Endothelial cell of umbilical vein (primary cell): ENCODE data around the gene NCKAP5. TPM values are rescaled to one million over a fixed set of nuclear protein-coding genes. Genes with fewer than 3 reads are reported as not detected.

Experiments
- BruUV-seq: library from RNA; stranded (reverse); fragments of 400-500 nt; replicated peaks from 2 replicates; lab custom pipeline; 2021; lab: Mats Ljungman, UMichigan
- CTCF ChIA-PET: fragments of 300-600, 350-600 bp; sonication (Branson Sonifier 250); formaldehyde crosslinking; loops from one replicate; lab custom pipeline; 2021; ENCODE audit warnings: antibody characterized with exemption, inconsistent platforms; lab: Charles Lee
- POLR2A ChIA-PET: fragments of 300-600, 350-600 bp; sonication (Branson Sonifier 250); formaldehyde crosslinking; loops from one replicate; lab custom pipeline; 2021; ENCODE audit warnings: antibody characterized with exemption, inconsistent platforms; lab: Charles Lee
- DNase-seq: peaks from one replicate; pipeline ENCODE4 v3.0.0-alpha.2; 2011; ENCODE audit warnings: low read depth, low spot score
- FAIRE-seq: peaks from 2 replicates; lab custom pipeline; 2011; peaks lifted over from hg19 to GRCh38; lab: Jason Lieb, UNC
- H2AFZ ChIP-seq: 2 replicates; pipeline ENCODE4 v1.6.0; 2012; ENCODE audit warnings: low read depth, low read length, control low read depth, inconsistent platforms
- H3K27ac ChIP-seq: 2 replicates; pipeline ENCODE4 v1.5.1; 2011; ENCODE audit warnings: low read depth, mild to moderate bottlenecking, control low read depth, low read length, moderate library complexity; ENCODE audit not compliant: insufficient read depth
- H3K27me3 ChIP-seq, 2 experiments: 2 replicates each; pipeline versions ENCODE4 v1.6.0 to v1.6.1; 2011; ENCODE audit warnings: low read length in 2 of 2, mixed read lengths in 1 of 2; ENCODE audit not compliant: control insufficient read depth in 2 of 2, insufficient read depth in 2 of 2
- H3K36me3 ChIP-seq, 2 experiments: 2 replicates in 1 of 2; 3 replicates in 1 of 2; pipeline ENCODE4 v1.5.1; 2011; ENCODE audit warnings: low read length in 2 of 2, mild to moderate bottlenecking in 1 of 2, moderate library complexity in 1 of 2; ENCODE audit not compliant: control insufficient read depth in 2 of 2, insufficient read depth in 2 of 2; ENCODE audit errors: extremely low read depth in 1 of 2
- H3K4me1 ChIP-seq: 3 replicates; pipeline ENCODE4 v1.5.1; 2011; ENCODE audit warnings: mild to moderate bottlenecking, low read length; ENCODE audit not compliant: control insufficient read depth, insufficient read depth; ENCODE audit errors: extremely low read depth
- H3K4me2 ChIP-seq: 2 replicates; pipeline ENCODE4 v1.6.1; 2011; ENCODE audit warnings: low read length, control low read depth, mixed read lengths; ENCODE audit not compliant: insufficient read depth
- H3K4me3 ChIP-seq, 3 experiments: fragments of 200-600 bp in 1 of 3; sonication (generic), shearing (Covaris generic) in 1 of 3; replicated peaks in 1 of 3; 2 replicates each; pipeline ENCODE4 v1.5.1; 2011 to 2016; ENCODE audit warnings: control low read depth in 3 of 3, low read length in 3 of 3, mild to moderate bottlenecking in 2 of 3, inconsistent platforms in 1 of 3, low read depth in 1 of 3, moderate library complexity in 1 of 3; ENCODE audit not compliant: insufficient read depth in 1 of 3
- H3K79me2 ChIP-seq: 2 replicates; pipeline ENCODE4 v1.6.0; 2012; ENCODE audit warnings: low read length, inconsistent platforms; ENCODE audit not compliant: control insufficient read depth, insufficient read depth
- H3K9ac ChIP-seq: replicated peaks from 2 replicates; pipeline ENCODE3; 2011; ENCODE audit warnings: low read length, control low read depth; ENCODE audit not compliant: insufficient read depth; ENCODE audit errors: extremely low read depth
- H3K9me1 ChIP-seq: replicated peaks from 3 replicates; pipeline ENCODE4 v1.6.0; 2011; ENCODE audit warnings: mild to moderate bottlenecking, low read length; ENCODE audit not compliant: control insufficient read depth, insufficient read depth; ENCODE audit errors: extremely low read depth
- H3K9me3 ChIP-seq: replicated peaks from 2 replicates; pipeline ENCODE4 v1.5.1; 2012; ENCODE audit warnings: low read length, inconsistent platforms; ENCODE audit not compliant: control insufficient read depth, insufficient read depth
- H4K20me1 ChIP-seq: replicated peaks from 2 replicates; pipeline ENCODE3; 2011; ENCODE audit warnings: mild to moderate bottlenecking, low read length; ENCODE audit not compliant: control insufficient read depth, insufficient read depth; ENCODE audit errors: extremely low read depth
- EZH2 ChIP-seq: IDR thresholded peaks from 2 replicates; pipeline ENCODE4 v1.6.1; 2012; ENCODE audit warnings: borderline replicate concordance, low read depth, mild to moderate bottlenecking, moderate library complexity, low read length, inconsistent platforms; ENCODE audit not compliant: severe bottlenecking
- FOS ChIP-seq: IDR thresholded peaks from 2 replicates; pipeline ENCODE4 v1.6.1; 2011; ENCODE audit warnings: mild to moderate bottlenecking, low read length, moderate library complexity, borderline replicate concordance; ENCODE audit not compliant: insufficient read depth
- GATA2 ChIP-seq: IDR thresholded peaks from 2 replicates; pipeline ENCODE4 v1.7.0; 2011; ENCODE audit warnings: low read depth, mild to moderate bottlenecking, moderate library complexity, mixed read lengths, low read length; ENCODE audit not compliant: insufficient read length, insufficient read depth
- JUN ChIP-seq: IDR thresholded peaks from 2 replicates; pipeline ENCODE4 v1.6.1; 2011; ENCODE audit warnings: borderline replicate concordance, low read depth; ENCODE audit not compliant: insufficient read length, insufficient read depth
- POLR2A ChIP-seq: IDR thresholded peaks from 2 replicates; pipeline ENCODE4 v1.6.1; 2012; ENCODE audit warnings: low read depth, mild to moderate bottlenecking, control low read depth, low read length
- POLR2AphosphoS5 ChIP-seq: IDR thresholded peaks from 2 replicates; pipeline ENCODE4 v1.6.1; 2012; ENCODE audit warnings: low read depth, mild to moderate bottlenecking, control low read depth, low read length, moderate library complexity; ENCODE audit not compliant: insufficient read depth
- dilution Hi-C: fragments of 300-500 bp; cut with MboI; formaldehyde crosslinking; loops from one replicate; pipeline ENCODE4 v1.15.0; 2019; ENCODE audit warnings: low sequenced_read_pairs; ENCODE audit not compliant: extremely low pct_ligation_motif_present
- intact Hi-C: fragments of 100-400 bp; cut with micrococcal nuclease; formaldehyde crosslinking; loops from one replicate; pipeline ENCODE4 v1.10.0; 2022
- polyA plus RNA-seq, 4 experiments: library from polyadenylated mRNA; depleted of rRNA in 3 of 4; stranded (reverse) in 3 of 4; unstranded in 1 of 4; fragments of >200 nt; gene quantifications; 2 replicates each; pipeline versions ENCODE4 v1.2.1 to v1.2.3, GENCODE V29; 2011 to 2012; ENCODE audit warnings: missing spikeins in 1 of 4
- total RNA-seq: library from RNA; stranded (reverse); gene quantifications from 2 replicates; pipeline ENCODE4 v1.2.3, GENCODE V29; 2021

Gene NCKAP5
- total and polyA plus RNA-seq, 2 donors (not counting 3 experiments of a cell fraction or from before 2014, with no cell fraction given): 0.47 to 3.3 TPM

DNA sequence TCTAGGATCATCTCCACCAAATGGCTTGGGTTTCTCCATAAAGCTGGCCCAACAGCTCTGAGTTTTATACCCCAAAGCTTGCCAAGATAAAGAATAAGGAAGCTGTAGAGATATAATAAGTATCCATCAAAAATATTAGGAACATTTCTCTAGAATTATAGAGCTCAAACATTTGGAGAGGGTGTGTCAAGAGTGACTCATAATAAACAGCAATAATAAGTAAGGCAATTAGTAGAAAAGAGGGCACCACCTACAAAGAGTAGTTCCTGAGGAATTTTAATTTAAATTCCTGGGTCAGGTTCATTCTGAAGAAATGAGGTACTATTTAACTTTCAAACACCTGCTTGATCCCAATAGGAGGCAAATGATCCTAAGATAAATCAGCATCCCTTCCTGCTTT is 41.4 kb upstream of the NCKAP5 start:
- TF ChIP-seq FOS (no peak), GATA2 (no peak), POLR2A (no peak), EZH2 (no peak), JUN (peak; percentile 4), POLR2AphosphoS5 (no peak)
- no TSS peak for BruUV-seq
- Histone ChIP-seq H3K4me1 (peaks cover 10% of the 10 kb centered on the region), H4K20me1 (no peaks in the 10 kb centered on the region), H3K9me3 (no peaks in the 10 kb centered on the region), H2AFZ (no peak overlapping the region), H3K36me3 (no peaks in the 10 kb centered on the region), H3K4me3 (no peak overlapping the region), H3K79me2 (no peaks in the 10 kb centered on the region), H3K27ac (no peak overlapping the region), H3K4me2 (no peak overlapping the region), H3K27me3 (no peaks in the 10 kb centered on the region), H3K9ac (no peak overlapping the region), H3K9me1 (no peaks in the 10 kb centered on the region)
- FAIRE-seq (no peak), DNase-seq (no peak)
- dilution Hi-C loops (no loop called here), intact Hi-C loops (no loop called here)
- CTCF ChIA-PET: interaction anchor here (1.2 to 1.7 kb wide), 4 partner anchors 34 to 170 kb away, joined by 3 to 6 read pairs (median 4); no protein-coding TSS in a partner anchor
- POLR2A ChIA-PET: no interaction called here

- dilution Hi-C loops: no loop called here
- POLR2A ChIA-PET: no interaction called here
- Histone ChIP-seq H3K9me1 (no peaks in the 10 kb centered on the region), H3K4me1 (peaks cover 10% of the 10 kb centered on the region), H2AFZ (peak overlapping the region; percentile 5), H3K9ac (no peak overlapping the region), H3K4me2 (peak overlapping the region; percentile 35), H3K27ac (no peak overlapping the region), H3K79me2 (no peaks in the 10 kb centered on the region), H3K4me3 (no peak overlapping the region), H3K9me3 (no peaks in the 10 kb centered on the region), H3K27me3 (no peaks in the 10 kb centered on the region), H4K20me1 (no peaks in the 10 kb centered on the region), H3K36me3 (no peaks in the 10 kb centered on the region)
- DNase-seq (peak; percentile 21), FAIRE-seq (no peak)
- TF ChIP-seq EZH2 (no peak), POLR2AphosphoS5 (no peak), POLR2A (no peak), JUN (no peak)
- BruUV-seq: TSS peak; percentile 54
- CTCF ChIA-PET: interaction anchor here (0.9 to 3.3 kb wide), 4 partner anchors 17 to 172 kb away, joined by 3 to 10 read pairs (median 6); no protein-coding TSS in a partner anchor
- intact Hi-C loops: no loop called here
Measured at GRCh38 chr2:133608291-133608690, 40.0 kb upstream of the NCKAP5 start.
